Vagina (tissue), 2 donors: ENCODE results near the gene ELOVL3. TPM values are rescaled to one million over a fixed set of nuclear protein-coding genes. Genes with fewer than 3 reads are reported as not detected.
A peak's percentile ranks its signal among the peaks of the same experiment; 100 is the strongest.

ENCODE experiments used
- DNase-seq, 2 donors: peaks; one replicate each; pipeline ENCODE4 v3.0.0-alpha.2; 2017; ENCODE audit errors: extremely low spot score in 2 of 2
- H3K27ac ChIP-seq: fragments of 200-600 bp; sonication (generic); one replicate; pipeline ENCODE4 v1.5.1; 2019
- H3K27me3 ChIP-seq: fragments of 200-600 bp; sonication (generic); one replicate; pipeline ENCODE4 v1.5.1; 2019
- H3K36me3 ChIP-seq, 2 donors: fragments of 200-600 bp; sonication (generic); one replicate each; pipeline ENCODE4 v1.5.1; 2017 to 2019
- H3K4me1 ChIP-seq: fragments of 200-600 bp; sonication (generic); one replicate; pipeline ENCODE4 v1.5.1; 2019
- H3K4me3 ChIP-seq, 2 donors: fragments of 200-600 bp; sonication (generic); 1 replicate in 1 of 2; 2 replicates in 1 of 2; pipeline ENCODE4 v1.5.1; 2016 to 2019
- H3K9me3 ChIP-seq: fragments of 200-600 bp; sonication (generic); one replicate; pipeline ENCODE4 v1.5.1; 2019
- POLR2A ChIP-seq, 2 donors: fragments of 450-650 bp; IDR thresholded peaks; one replicate each; pipeline ENCODE4 v1.6.1; 2017; ENCODE audit warnings: antibody characterized with exemption in 2 of 2, mild to moderate bottlenecking in 2 of 2, moderate library complexity in 2 of 2
- POLR2AphosphoS5 ChIP-seq, 2 donors: sonication (generic); formaldehyde crosslinking; IDR thresholded peaks; one replicate each; pipeline ENCODE4 v1.9.0; 2017; ENCODE audit warnings: antibody characterized with exemption in 2 of 2, mild to moderate bottlenecking in 2 of 2, low read depth in 1 of 2; ENCODE audit not compliant: insufficient read depth in 1 of 2
- intact Hi-C: fragments of 100-400 bp; cut with DNase I; formaldehyde crosslinking; loops from one replicate; pipeline ENCODE4 v1.15.1; 2023
- total RNA-seq: library from RNA; depleted of rRNA; stranded (reverse); fragments of >200 nt; gene quantifications from one replicate; pipeline ENCODE4 v1.2.3, GENCODE V29; 2016
- TF ChIP-seq, protein P1 (sequence below), 3 experiments: fragments of 450-650 bp in 2 of 3; fragments of 200-600 bp in 1 of 3; sonication (generic) in 1 of 3; IDR thresholded peaks; one replicate each; pipeline ENCODE4 v1.5.1; 2017 to 2019; ENCODE audit warnings: antibody characterized with exemption in 3 of 3, mild to moderate bottlenecking in 2 of 3, moderate library complexity in 2 of 3

ELOVL3 gene
- total RNA-seq, 1 donor from 2014 or later: not detected

DNA sequence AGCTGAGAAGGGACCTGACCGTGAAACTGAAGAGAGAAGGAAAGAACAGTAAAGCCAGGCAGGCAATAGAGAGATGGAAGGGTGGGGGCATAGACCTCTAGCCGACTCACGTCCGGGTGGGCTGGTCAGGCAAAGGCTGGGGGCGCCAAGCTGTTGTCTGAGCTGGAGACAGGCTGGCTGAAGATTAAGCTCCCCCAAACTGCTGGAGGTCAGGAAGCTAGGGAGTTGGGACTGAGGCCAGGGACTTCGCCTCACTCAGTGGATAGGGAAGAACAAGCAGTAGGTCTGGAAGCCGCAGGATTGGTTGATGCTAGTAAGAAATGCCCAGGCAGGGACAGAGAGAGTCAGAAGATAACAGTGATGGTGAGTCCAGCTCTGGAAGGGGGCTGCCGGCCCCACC, 9.9 kb downstream of the ELOVL3 start:
- H3K9me3 ChIP-seq: no peaks in the 10 kb centered on the region
- no peak for DNase-seq
- H3K4me3 ChIP-seq: no peak overlapping the region
- H3K36me3 ChIP-seq: no peaks in the 10 kb centered on the region
- H3K27me3 ChIP-seq: peaks cover 6% of the 10 kb centered on the region
- no peak for TF ChIP-seq POLR2A (IDR thresholded peaks at IDR 0.05)
- no peak for TF ChIP-seq POLR2AphosphoS5 (IDR thresholded peaks at IDR 0.05; ENCODE audit: insufficient read depth in 1 of 2, low read depth in 1 of 2)
- TF ChIP-seq, protein P1, sequence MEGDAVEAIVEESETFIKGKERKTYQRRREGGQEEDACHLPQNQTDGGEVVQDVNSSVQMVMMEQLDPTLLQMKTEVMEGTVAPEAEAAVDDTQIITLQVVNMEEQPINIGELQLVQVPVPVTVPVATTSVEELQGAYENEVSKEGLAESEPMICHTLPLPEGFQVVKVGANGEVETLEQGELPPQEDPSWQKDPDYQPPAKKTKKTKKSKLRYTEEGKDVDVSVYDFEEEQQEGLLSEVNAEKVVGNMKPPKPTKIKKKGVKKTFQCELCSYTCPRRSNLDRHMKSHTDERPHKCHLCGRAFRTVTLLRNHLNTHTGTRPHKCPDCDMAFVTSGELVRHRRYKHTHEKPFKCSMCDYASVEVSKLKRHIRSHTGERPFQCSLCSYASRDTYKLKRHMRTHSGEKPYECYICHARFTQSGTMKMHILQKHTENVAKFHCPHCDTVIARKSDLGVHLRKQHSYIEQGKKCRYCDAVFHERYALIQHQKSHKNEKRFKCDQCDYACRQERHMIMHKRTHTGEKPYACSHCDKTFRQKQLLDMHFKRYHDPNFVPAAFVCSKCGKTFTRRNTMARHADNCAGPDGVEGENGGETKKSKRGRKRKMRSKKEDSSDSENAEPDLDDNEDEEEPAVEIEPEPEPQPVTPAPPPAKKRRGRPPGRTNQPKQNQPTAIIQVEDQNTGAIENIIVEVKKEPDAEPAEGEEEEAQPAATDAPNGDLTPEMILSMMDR (IDR thresholded peaks at IDR 0.05): no peak
- intact Hi-C loops: no loop called here
- H3K27ac ChIP-seq: no peak overlapping the region
- H3K4me1 ChIP-seq: peaks cover 18% of the 10 kb centered on the region

DNA sequence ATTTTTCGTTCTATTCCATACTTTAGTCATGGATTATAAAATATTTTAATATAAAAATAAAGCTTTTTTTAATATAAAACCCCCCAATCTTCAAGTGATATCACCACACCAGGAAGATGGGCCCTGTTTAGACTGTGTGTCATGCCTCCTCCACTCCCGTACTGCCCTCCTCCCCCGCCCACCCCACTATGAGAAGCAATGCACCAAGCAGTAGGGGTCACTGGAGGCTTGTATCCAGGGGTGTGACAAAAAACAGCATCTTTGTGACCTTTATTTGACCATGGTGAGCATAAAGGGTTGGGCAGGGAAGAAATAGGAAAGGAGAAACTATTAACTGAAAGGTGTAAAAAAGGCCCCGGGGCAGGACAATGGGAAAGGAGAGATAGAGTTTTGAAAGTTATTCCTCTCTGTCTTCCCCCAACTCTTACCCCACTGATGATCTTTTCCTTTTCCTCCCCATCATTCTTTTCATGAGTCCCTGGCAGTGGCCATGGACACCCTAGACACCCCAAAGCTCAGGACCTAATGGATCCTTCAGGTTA, 11.7 kb downstream of the ELOVL3 start:
- H3K4me1 ChIP-seq: peaks cover 24% of the 10 kb centered on the region

DNA sequence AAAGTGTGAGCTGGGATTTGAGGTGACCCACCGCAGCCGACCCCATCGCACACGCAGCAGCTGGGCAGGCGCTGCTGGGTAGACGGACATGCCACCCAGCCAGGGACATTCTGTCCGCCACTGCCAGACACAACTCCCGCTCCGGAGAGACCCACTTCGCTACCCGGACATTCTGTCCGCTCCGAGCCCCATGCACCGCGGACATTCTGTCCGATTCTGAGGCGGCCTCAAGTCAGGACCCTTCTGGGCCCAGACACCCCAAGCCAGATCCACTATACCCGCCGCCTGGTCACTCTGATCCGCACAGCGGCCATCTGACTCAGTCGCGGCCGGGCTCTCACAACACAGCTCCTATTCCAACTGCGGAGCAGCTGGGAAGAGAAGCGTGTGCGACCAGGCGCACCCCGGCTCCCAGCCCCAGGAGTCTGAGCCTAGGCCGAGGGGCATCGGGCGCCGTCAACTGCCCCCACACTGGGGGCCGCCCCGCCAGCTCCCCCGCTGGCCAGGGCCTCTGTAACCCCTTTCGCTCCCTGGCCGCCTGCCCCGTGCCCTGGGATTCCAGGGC, 14.4 kb downstream of the ELOVL3 start:
- H3K27me3 ChIP-seq: no peaks in the 10 kb centered on the region
- H3K4me1 ChIP-seq: peaks cover 31% of the 10 kb centered on the region
- H3K27ac ChIP-seq: peak overlapping the region; percentile 15
- intact Hi-C loops: no loop called here
- peak overlapping the region; percentile 53 to 61 for H3K4me3 ChIP-seq
- no peak for TF ChIP-seq POLR2A (IDR thresholded peaks at IDR 0.05)
- no peaks in the 10 kb centered on the region for H3K9me3 ChIP-seq
- DNase-seq: no peak
- no peaks in the 10 kb centered on the region for H3K36me3 ChIP-seq

More for the DNA sequence above, 11.7 kb downstream of the ELOVL3 start:
- no peaks in the 10 kb centered on the region for H3K9me3 ChIP-seq
- H3K4me3 ChIP-seq: no peak overlapping the region
- DNase-seq: no peak
- intact Hi-C loops: no loop called here
- no peaks in the 10 kb centered on the region for H3K27me3 ChIP-seq
- TF ChIP-seq POLR2A (IDR thresholded peaks at IDR 0.05): no peak
- no peak overlapping the region for H3K27ac ChIP-seq
- H3K36me3 ChIP-seq: no peaks in the 10 kb centered on the region

DNA sequence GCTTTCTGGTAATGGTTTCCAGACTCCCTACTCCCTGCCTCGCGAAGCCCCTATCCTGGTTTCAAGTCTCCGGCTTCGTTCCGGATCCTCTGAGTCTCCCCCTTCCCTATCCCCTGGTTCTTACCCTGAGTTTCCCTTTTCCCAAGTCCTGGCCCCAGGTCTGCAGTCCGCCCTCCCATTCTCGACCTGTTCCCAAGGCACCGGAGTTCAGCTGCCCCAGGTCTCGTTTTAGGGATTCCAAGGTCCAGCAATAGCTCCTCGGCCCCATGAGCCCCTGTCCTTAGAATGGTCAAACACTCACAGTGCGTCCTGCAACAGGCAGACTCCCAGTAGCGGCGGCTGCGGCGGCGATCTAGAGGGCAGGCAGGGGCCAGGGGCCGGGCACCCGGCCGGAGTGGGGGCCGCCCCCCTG, 14.9 kb downstream of the ELOVL3 start:
- intact Hi-C loops: no loop called here
- H3K4me1 ChIP-seq: peaks cover 33% of the 10 kb centered on the region
- no peaks in the 10 kb centered on the region for H3K27me3 ChIP-seq
- H3K9me3 ChIP-seq: no peaks in the 10 kb centered on the region
- no peaks in the 10 kb centered on the region for H3K36me3 ChIP-seq
- no peak for DNase-seq
- H3K27ac ChIP-seq: peak overlapping the region; percentile 15
- H3K4me3 ChIP-seq: peak overlapping the region; percentile 53 to 61
- TF ChIP-seq, protein P1 (IDR thresholded peaks at IDR 0.05): no peak
- TF ChIP-seq POLR2A (IDR thresholded peaks at IDR 0.05): no peak
- TF ChIP-seq POLR2AphosphoS5 (IDR thresholded peaks at IDR 0.05; ENCODE audit: insufficient read depth in 1 of 2, low read depth in 1 of 2): no peak

DNA sequence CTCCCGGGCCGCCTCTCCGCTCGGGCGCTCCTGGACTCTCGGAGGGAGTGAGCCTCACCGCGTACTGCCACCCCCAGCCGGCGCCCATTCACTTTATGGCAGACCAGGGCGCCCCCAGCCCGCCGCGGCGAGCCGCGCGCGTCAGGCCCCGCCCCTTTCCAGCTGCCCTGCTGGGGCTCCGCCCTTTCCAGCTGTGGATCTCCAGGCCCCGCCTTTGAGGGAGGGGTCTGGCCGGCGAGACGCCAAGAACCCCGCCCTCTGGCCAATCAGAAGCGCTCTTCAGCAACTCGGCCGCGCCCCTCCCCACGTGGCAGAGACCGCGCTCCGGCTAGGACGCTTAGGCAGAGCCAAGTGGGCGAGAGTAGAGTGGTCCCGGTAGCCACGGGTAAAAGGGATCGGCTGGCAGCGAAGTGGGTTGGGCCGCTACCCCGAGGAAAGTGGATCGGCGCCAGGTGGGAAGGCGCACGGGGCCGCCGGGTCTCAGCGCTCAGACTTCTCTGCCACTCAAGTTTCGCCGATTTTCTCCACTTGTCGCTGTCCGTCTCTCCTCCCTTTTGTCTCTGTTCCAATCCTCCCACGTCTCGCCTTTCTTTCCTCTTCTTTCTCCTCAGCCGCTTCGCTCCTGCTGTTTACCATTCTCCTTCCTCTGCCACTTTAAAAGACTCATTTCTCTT, 15.5 kb downstream of the ELOVL3 start, which contains the start of gene PITX3:
TSS of gene PITX3 (minus strand) at position 69 of the 674 bp plus-strand sequence. CDS start 9,432 bp downstream, outside the sequence.
- peak within 1 kb of the TSS; percentile 15 for H3K27ac ChIP-seq
- intact Hi-C loops: no loop called here

DNA sequence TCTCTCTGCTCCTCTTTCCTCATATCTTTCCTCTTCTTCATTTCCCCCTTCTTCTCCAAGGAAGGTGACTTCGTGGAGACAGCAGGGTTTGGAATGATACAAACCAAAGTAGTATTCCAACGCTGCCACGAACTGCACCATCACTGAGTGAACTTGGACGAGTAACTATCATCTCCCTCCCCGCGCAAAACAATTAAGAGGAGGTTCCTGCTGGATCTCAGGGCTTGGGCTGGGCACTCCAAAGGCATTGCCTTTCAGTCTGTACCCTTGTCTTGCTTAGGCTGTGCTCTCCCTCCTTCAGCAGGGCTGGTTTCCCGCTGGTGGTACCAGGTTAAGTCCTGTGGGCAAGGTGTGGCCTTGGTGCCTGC, 16.0 kb downstream of the ELOVL3 start:
- H3K4me3 ChIP-seq: peak overlapping the region; percentile 53 to 61
- DNase-seq: no peak
- no peaks in the 10 kb centered on the region for H3K36me3 ChIP-seq
- H3K4me1 ChIP-seq: peaks cover 44% of the 10 kb centered on the region
- H3K27me3 ChIP-seq: no peaks in the 10 kb centered on the region
- H3K9me3 ChIP-seq: no peaks in the 10 kb centered on the region
- intact Hi-C loops: no loop called here
- TF ChIP-seq POLR2A (IDR thresholded peaks at IDR 0.05) (no peak), POLR2AphosphoS5 (IDR thresholded peaks at IDR 0.05; ENCODE audit: insufficient read depth in 1 of 2, low read depth in 1 of 2) (no peak)
- TF ChIP-seq, protein P1 (IDR thresholded peaks at IDR 0.05): no peak
- H3K27ac ChIP-seq: no peak overlapping the region

More for the DNA sequence above, 15.5 kb downstream of the ELOVL3 start, which contains the start of gene PITX3:
- H3K4me1 ChIP-seq: peaks cover 39% of the 10 kb centered on the region
- H3K36me3 ChIP-seq: no peaks in the 10 kb centered on the region
- peak within 1 kb of the TSS; percentile 53 to 61 for H3K4me3 ChIP-seq
- H3K9me3 ChIP-seq: no peaks in the 10 kb centered on the region
- no peaks in the 10 kb centered on the region for H3K27me3 ChIP-seq
- DNase-seq: no peak
- no peak for TF ChIP-seq POLR2A (IDR thresholded peaks at IDR 0.05)
- TF ChIP-seq POLR2AphosphoS5 (IDR thresholded peaks at IDR 0.05; ENCODE audit: insufficient read depth in 1 of 2, low read depth in 1 of 2): peak; percentile 61 to 66
